ENCODE results near the gene OOSP1.

OOSP1 gene

GRCh38 chr11:59990421-59990820, 52.2 kb downstream of the OOSP1 start:
- TF ChIP-seq CTCF (IDR thresholded peaks at IDR 0.05) = no peak
- H3K9me3 ChIP-seq = no peaks in the 10 kb centered on the region
- peaks cover 9 to 13% of the 10 kb centered on the region in 2 experiments for H3K4me1 ChIP-seq (ENCODE audit: control insufficient read depth in 1 of 2, insufficient read depth in 1 of 2, low read depth in 1 of 2, low read length in 1 of 2)
- no peak overlapping the region for H3K4me3 ChIP-seq (ENCODE audit: low read depth in 1 of 2, low read length in 1 of 2)
- no peaks in the 10 kb centered on the region for H3K36me3 ChIP-seq
- no peak overlapping the region for H3K27ac ChIP-seq
- no peaks in the 10 kb centered on the region for H3K27me3 ChIP-seq

- no peak overlapping the region for H3K27ac ChIP-seq
- TF ChIP-seq CTCF (IDR thresholded peaks at IDR 0.05) = no peak
- H3K36me3 ChIP-seq = no peaks in the 10 kb centered on the region
- H3K9me3 ChIP-seq = no peaks in the 10 kb centered on the region
- no peak overlapping the region for H3K4me3 ChIP-seq (ENCODE audit: low read depth in 1 of 2, low read length in 1 of 2)
- H3K27me3 ChIP-seq = no peaks in the 10 kb centered on the region
- H3K4me1 ChIP-seq (ENCODE audit: control insufficient read depth in 1 of 2, insufficient read depth in 1 of 2, low read depth in 1 of 2, low read length in 1 of 2) = peaks cover 9 to 13% of the 10 kb centered on the region in 2 experiments
These were observed 54.2 kb downstream of the OOSP1 start for GRCh38 chr11:59992425-59992824.

GRCh38 chr11:59997800-59998199, 59.6 kb downstream of the OOSP1 start:
- H3K4me3 ChIP-seq (ENCODE audit: low read depth in 1 of 2, low read length in 1 of 2) = no peak overlapping the region
- H3K4me1 ChIP-seq (ENCODE audit: control insufficient read depth in 1 of 2, insufficient read depth in 1 of 2, low read depth in 1 of 2, low read length in 1 of 2) = peaks cover 9% of the 10 kb centered on the region in 2 experiments
- TF ChIP-seq CTCF (IDR thresholded peaks at IDR 0.05) = no peak
- no peaks in the 10 kb centered on the region for H3K9me3 ChIP-seq
- H3K36me3 ChIP-seq = no peaks in the 10 kb centered on the region
- H3K27ac ChIP-seq = no peak overlapping the region
- no peaks in the 10 kb centered on the region for H3K27me3 ChIP-seq

- H3K9me3 ChIP-seq = no peaks in the 10 kb centered on the region
- no peak overlapping the region for H3K4me3 ChIP-seq (ENCODE audit: low read depth in 1 of 2, low read length in 1 of 2)
- H3K27ac ChIP-seq = no peak overlapping the region
- H3K27me3 ChIP-seq = no peaks in the 10 kb centered on the region
- H3K4me1 ChIP-seq (ENCODE audit: control insufficient read depth in 1 of 2, insufficient read depth in 1 of 2, low read depth in 1 of 2, low read length in 1 of 2) = no peaks in the 10 kb centered on the region
- no peaks in the 10 kb centered on the region for H3K36me3 ChIP-seq
- TF ChIP-seq CTCF (IDR thresholded peaks at IDR 0.05) = no peak
These were observed 61.5 kb downstream of the OOSP1 start for GRCh38 chr11:59999691-60000090.

GRCh38 chr11:60003729-60004128, 65.5 kb downstream of the OOSP1 start:
- H3K9me3 ChIP-seq = no peaks in the 10 kb centered on the region
- no peaks in the 10 kb centered on the region for H3K36me3 ChIP-seq
- no peaks in the 10 kb centered on the region for H3K4me1 ChIP-seq (ENCODE audit: control insufficient read depth in 1 of 2, insufficient read depth in 1 of 2, low read depth in 1 of 2, low read length in 1 of 2)
- H3K27me3 ChIP-seq = no peaks in the 10 kb centered on the region
- no peak for TF ChIP-seq CTCF (IDR thresholded peaks at IDR 0.05)
- no peak overlapping the region for H3K4me3 ChIP-seq (ENCODE audit: low read depth in 1 of 2, low read length in 1 of 2)
- H3K27ac ChIP-seq = no peak overlapping the region

- Histone ChIP-seq H3K27ac (no peak overlapping the region), H3K27me3 (no peaks in the 10 kb centered on the region), H3K36me3 (no peaks in the 10 kb centered on the region), H3K4me1 (ENCODE audit: control insufficient read depth in 1 of 2, insufficient read depth in 1 of 2, low read depth in 1 of 2, low read length in 1 of 2) (no peaks in the 10 kb centered on the region), H3K4me3 (ENCODE audit: low read depth in 1 of 2, low read length in 1 of 2) (no peak overlapping the region), H3K9me3 (no peaks in the 10 kb centered on the region)
- no peak for TF ChIP-seq CTCF (IDR thresholded peaks at IDR 0.05)
These were observed 67.1 kb downstream of the OOSP1 start for GRCh38 chr11:60005360-60005759.
